HepG2 (cell line): ENCODE measurements around the gene SPHK1. TPM values are rescaled to one million over a fixed set of nuclear protein-coding genes. Genes with fewer than 3 reads are reported as not detected.

Source experiments
- ATAC-seq: fragments of 200-7000 bp; cut with Tn5 transposase; 3 replicates; pipeline ENCODE4 v1.9.1; 2020; ENCODE audit warnings: mild to moderate bottlenecking, moderate library complexity
- BruUV-seq: library from RNA; stranded (reverse); fragments of 400-500 nt; replicated peaks from 2 replicates; lab custom pipeline; 2021; lab: Mats Ljungman, UMichigan
- CTCF ChIA-PET: fragments of 300-600 bp; formaldehyde crosslinking; extraction: SDS; loops from one replicate; lab custom pipeline; 2021; ENCODE audit warnings: low total read pairs, inconsistent platforms, low intra/inter-chr PET ratio; lab: Yijun Ruan, JAX
- POLR2A ChIA-PET: fragments of 350-600 bp; sonication (Branson Sonifier 250); formaldehyde crosslinking; loops from one replicate; lab custom pipeline; 2020; ENCODE audit warnings: antibody characterized with exemption, inconsistent platforms; lab: Yijun Ruan, JAX
- DNase-seq: peaks from one replicate; pipeline ENCODE4 v3.0.0-alpha.2; 2015; ENCODE audit warnings: low spot score
- FAIRE-seq: peaks from 3 replicates; lab custom pipeline; 2011; peaks lifted over from hg19 to GRCh38; lab: Jason Lieb, UNC
- H2AFZ ChIP-seq: one replicate; pipeline ENCODE4 v1.6.1; 2011; ENCODE audit warnings: low read length, inconsistent platforms
- H3K27ac ChIP-seq: fragments of 300-600 bp; 3 replicates; pipeline ENCODE4 v1.8.0; 2011; ENCODE audit warnings: mixed run types, mild to moderate bottlenecking, mixed read lengths, low read length, inconsistent platforms; ENCODE audit not compliant: insufficient read depth; ENCODE audit errors: extremely low read length
- H3K27me3 ChIP-seq, 2 experiments: fragments of 200-600 bp in 1 of 2; 2 replicates in 1 of 2; 3 replicates in 1 of 2; pipeline versions ENCODE4 v1.6.0 to v1.8.0; 2011; ENCODE audit warnings: low read length in 2 of 2, mild to moderate bottlenecking in 2 of 2, moderate library complexity in 2 of 2, inconsistent platforms in 1 of 2; ENCODE audit not compliant: insufficient read depth in 2 of 2, control insufficient read depth in 1 of 2
- H3K36me3 ChIP-seq, 2 experiments: fragments of 200-600 bp in 1 of 2; replicated peaks in 1 of 2; 2 replicates in 1 of 2; 3 replicates in 1 of 2; pipeline versions ENCODE4 v1.5.1 to v1.8.0; 2011; ENCODE audit warnings: low read length in 2 of 2, inconsistent platforms in 1 of 2; ENCODE audit not compliant: insufficient read depth in 2 of 2, control insufficient read depth in 1 of 2
- H3K4me1 ChIP-seq: 2 replicates; pipeline ENCODE4 v1.5.1; 2012; ENCODE audit warnings: low read length, inconsistent platforms; ENCODE audit not compliant: insufficient read depth
- H3K4me2 ChIP-seq: 2 replicates; pipeline ENCODE4 v1.6.0; 2011; ENCODE audit warnings: low read depth, low read length, inconsistent platforms
- H3K4me3 ChIP-seq, 3 experiments: fragments of 200-600 bp in 1 of 3; sonication (generic), shearing (Covaris generic) in 1 of 3; replicated peaks in 1 of 3; 2 replicates each; pipeline ENCODE4 v1.5.1; 2011 to 2016; ENCODE audit warnings: low read length in 3 of 3, inconsistent platforms in 2 of 3, low read depth in 2 of 3, mild to moderate bottlenecking in 2 of 3, control low read depth in 1 of 3, mixed read lengths in 1 of 3; ENCODE audit not compliant: insufficient read depth in 1 of 3
- H3K79me2 ChIP-seq: one replicate; pipeline ENCODE4 v1.6.1; 2011; ENCODE audit warnings: low read length, inconsistent platforms; ENCODE audit not compliant: insufficient read depth
- H3K9ac ChIP-seq: 2 replicates; pipeline ENCODE4 v1.6.0; 2011; ENCODE audit warnings: mild to moderate bottlenecking, low read depth, low read length, inconsistent platforms; ENCODE audit not compliant: insufficient read depth
- H3K9me3 ChIP-seq: 2 replicates; pipeline ENCODE4 v1.5.1; 2012; ENCODE audit warnings: mild to moderate bottlenecking, low read length
- H4K20me1 ChIP-seq: 2 replicates; pipeline ENCODE4 v1.6.0; 2011; ENCODE audit warnings: inconsistent platforms, mild to moderate bottlenecking, low read length, moderate library complexity; ENCODE audit not compliant: insufficient read depth
- AGO2 ChIP-seq: fragments of 200-400 bp; formaldehyde crosslinking; optimal IDR thresholded peaks from 2 replicates; pipeline ENCODE3; 2017; ENCODE audit warnings: mild to moderate bottlenecking, low read depth, low read length, moderate library complexity
- MZF1 ChIP-seq: sonication (generic); formaldehyde crosslinking; IDR thresholded peaks from 2 replicates; pipeline ENCODE4 v1.8.1; 2023; ENCODE audit warnings: mild to moderate bottlenecking, missing genetic modification reagents, borderline replicate concordance
- SMAD1 ChIP-seq: sonication (generic); formaldehyde crosslinking; IDR thresholded peaks from 2 replicates; pipeline ENCODE4 v1.4.0; 2020; ENCODE audit warnings: missing genetic modification reagents, low read depth, mild to moderate bottlenecking, borderline replicate concordance
- ZKSCAN8 ChIP-seq: IDR thresholded peaks from 2 replicates; pipeline ENCODE4 v1.6.1; 2016; ENCODE audit warnings: borderline replicate concordance, missing genetic modification reagents, missing compliant biosample characterization
- ZNF138 ChIP-seq: sonication (generic); formaldehyde crosslinking; IDR thresholded peaks from 2 replicates; pipeline ENCODE4 v1.5.0; 2020; ENCODE audit warnings: mild to moderate bottlenecking, low read depth, missing genetic modification reagents
- ZNF24 ChIP-seq: fragments of 450-650 bp; IDR thresholded peaks from 2 replicates; pipeline ENCODE4 v1.6.1; 2017; ENCODE audit warnings: antibody characterized with exemption, mild to moderate bottlenecking
- ZNF253 ChIP-seq: sonication (generic); formaldehyde crosslinking; IDR thresholded peaks from 2 replicates; pipeline ENCODE4 v1.8.0; 2022; ENCODE audit warnings: mild to moderate bottlenecking, missing genetic modification reagents, borderline replicate concordance
- WGBS: methylation state at CpG from one replicate; pipeline ENCODE4 v1.1.6; 2017; ENCODE audit warnings: low lambda C conversion rate; 5-methylcytosine and 5-hydroxymethylcytosine counted together
- in situ Hi-C: cut with HindIII; loops from 2 replicates; pipeline ENCODE4 v1.10.0; 2017; ENCODE audit warnings: low pct_unique_long_range_greater_than_20kb; ENCODE audit not compliant: extremely low pct_ligation_motif_present
- intact Hi-C: fragments of 100-400 bp; cut with micrococcal nuclease; formaldehyde crosslinking; loops from one replicate; pipeline ENCODE4 v1.10.0; 2022; ENCODE audit not compliant: unreplicated experiment
- polyA plus RNA-seq, 8 experiments: library from polyadenylated mRNA; depleted of rRNA in 3 of 8; stranded (reverse) in 7 of 8; unstranded in 1 of 8; fragments of >200 nt; fragmentation: Illumina TruSeq in 4 of 8; extraction: Trizol in 4 of 8; gene quantifications; 2 replicates each; pipeline versions ENCODE4 v1.2.1 to v1.2.3, GENCODE V29; 2011 to 2016; ENCODE audit warnings: low read depth in 4 of 8, missing spikeins in 1 of 8, mixed read lengths in 1 of 8; ENCODE audit not compliant: insufficient read depth in 1 of 8
- total RNA-seq, 5 experiments: library from RNA; depleted of rRNA; stranded (reverse); fragments of >200 nt; fragmentation: Illumina TruSeq; extraction: Trizol; gene quantifications; 2 replicates each; pipeline ENCODE4 v1.2.3, GENCODE V29; 2016; ENCODE audit warnings: low read depth in 1 of 5

SPHK1 gene
- total and polyA plus RNA-seq, 2 of the 13 experiments (the other 11 are each of a cell fraction or from before 2014, with no cell fraction given), result 129 to 160 TPM

- ChIA-PET POLR2A (interaction anchor here (2.0 to 2.6 kb wide), 4 partner anchors 14 to 47 kb away, joined by 7 to 18 read pairs (median 12); partner anchors contain the start of genes PRPSAP1 and SPHK1), CTCF (no interaction called here)
- no peak for FAIRE-seq
- Histone ChIP-seq H3K36me3 (peaks cover 73 to 89% of the 10 kb centered on the region in 2 experiments), H3K9me3 (no peaks in the 10 kb centered on the region), H3K4me3 (no peak overlapping the region), H2AFZ (no peak overlapping the region), H3K9ac (no peak overlapping the region), H3K27ac (no peak overlapping the region), H3K27me3 (no peaks in the 10 kb centered on the region), H4K20me1 (peaks cover 4% of the 10 kb centered on the region; the same call in 1 of the 2 replicates), H3K4me1 (no peaks in the 10 kb centered on the region), H3K79me2 (no peaks in the 10 kb centered on the region), H3K4me2 (no peak overlapping the region)
- in situ Hi-C loops, result loop anchor here (5.0 kb wide), 2 partner anchors 53 to 97 kb away; partner anchors contain the start of gene UBE2O
- BruUV-seq, result TSS peak; percentile 41
- no peak for ATAC-seq
- DNase-seq, result no peak
- intact Hi-C loops, result no loop called here
- 91% methylated on average over 28 of the region's 33 CpGs for WGBS
- TF ChIP-seq AGO2 (peak; percentile 10), ZKSCAN8 (no peak), ZNF24 (no peak), ZNF253 (CRISPR knock-in tag) (no peak), SMAD1 (CRISPR knock-in tag) (no peak), ZNF138 (no peak), MZF1 (no peak)
Measured at GRCh38 chr17:76399175-76400172, 15.1 kb downstream of the SPHK1 start.
